ENCODE data around the gene ATP1B3. TPM values are rescaled to one million over a fixed set of nuclear protein-coding genes. Genes with fewer than 3 reads are reported as not detected.
"Not testable (repeated sequence)": the region's sequence is repeated elsewhere in the genome, so short reads cannot be mapped to it uniquely, and the experiment has no call there.

The ATP1B3 gene
- total RNA-seq, 2 experiments from 2014 or later = 109 to 132 TPM

DNA sequence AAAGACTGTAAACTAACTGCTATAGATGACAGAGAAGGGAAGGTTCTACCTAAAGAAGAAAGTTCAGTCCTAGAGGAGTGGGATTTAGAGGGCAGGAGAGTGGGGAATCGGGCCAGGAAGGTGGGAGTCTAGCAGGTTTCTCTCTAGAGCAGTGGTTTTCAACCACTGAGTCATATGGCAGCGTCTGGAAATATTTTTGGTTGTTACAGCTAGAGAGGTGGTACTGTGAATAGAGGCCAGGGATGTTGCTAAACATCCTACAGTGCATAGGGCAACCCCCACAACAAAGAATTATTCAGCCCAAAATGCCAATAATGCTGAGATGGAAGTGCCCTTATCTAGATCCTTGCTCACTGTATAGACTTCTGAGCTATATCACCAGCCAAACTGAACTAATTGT is 28.7 kb downstream of the ATP1B3 start:
- H3K27ac Mint-ChIP-seq = peak overlapping the region; percentile 8
- H3K4me3 Mint-ChIP-seq = no peak overlapping the region
- H3K27me3 Mint-ChIP-seq = no peaks in the 10 kb centered on the region
- peaks cover 52% of the 10 kb centered on the region for H3K36me3 Mint-ChIP-seq (ENCODE audit: low read depth)
- ChIA-PET CTCF (interaction anchor here (0.6 to 1.1 kb wide), 2 partner anchors 27 to 30 kb away, joined by 3 to 5 read pairs; no protein-coding TSS in a partner anchor), POLR2A (interaction anchor here (0.6 to 1.0 kb wide), 2 partner anchors 12 to 30 kb away, joined by 4 to 5 read pairs; no protein-coding TSS in a partner anchor)
- intact Hi-C loops (cut with DNase I, micrococcal nuclease) = loop anchor here in 1 of 2 experiments (2.0 kb wide), 1 partner anchor 28 kb away; the partner anchor contains the start of gene ATP1B3
- DNase-seq = no peak
- peaks cover 29% of the 10 kb centered on the region for H3K4me1 Mint-ChIP-seq
- peak; percentile 37 for ATAC-seq
- peaks cover 3% of the 10 kb centered on the region for H3K9me3 Mint-ChIP-seq (ENCODE audit: low read depth)

DNA sequence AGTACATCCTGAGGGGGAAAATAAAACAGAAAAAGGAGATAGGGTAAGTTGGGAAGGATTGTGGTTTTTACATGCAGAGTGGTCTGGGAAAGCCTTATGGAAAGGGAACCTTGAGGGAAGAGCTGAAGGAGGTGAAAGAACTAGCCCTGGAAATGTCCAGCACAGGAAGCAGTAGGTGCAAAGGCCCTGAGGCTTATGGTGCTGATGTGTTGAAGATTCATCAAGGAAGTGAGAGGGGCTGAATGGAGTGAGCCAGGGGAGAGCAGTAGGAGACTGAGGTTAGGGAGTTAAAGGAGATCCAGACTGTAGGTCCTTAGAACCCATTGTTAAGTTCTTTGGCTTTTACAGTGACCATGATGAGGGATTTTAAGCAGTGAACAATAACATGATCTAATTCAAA is 33.0 kb downstream of the ATP1B3 start:
- H3K27ac Mint-ChIP-seq = no peak overlapping the region
- intact Hi-C loops (cut with DNase I, micrococcal nuclease) = no loop called here
- H3K4me1 Mint-ChIP-seq = peaks cover 10% of the 10 kb centered on the region
- H3K4me3 Mint-ChIP-seq = no peak overlapping the region
- DNase-seq = no peak
- ChIA-PET CTCF (interaction anchor here (0.7 to 2.3 kb wide), 4 partner anchors 34 to 265 kb away, joined by 3 to 6 read pairs (median 4); partner anchors contain the start of gene RNF7), POLR2A (no interaction called here)
- ATAC-seq = no peak
- H3K36me3 Mint-ChIP-seq (ENCODE audit: low read depth) = peaks cover 58% of the 10 kb centered on the region
- peaks cover 5% of the 10 kb centered on the region for H3K9me3 Mint-ChIP-seq (ENCODE audit: low read depth)
- no peaks in the 10 kb centered on the region for H3K27me3 Mint-ChIP-seq

- H3K4me1 Mint-ChIP-seq; H3K27me3 Mint-ChIP-seq; ATAC-seq; H3K9me3 Mint-ChIP-seq (ENCODE audit: low read depth); POLR2A ChIA-PET; H3K4me3 Mint-ChIP-seq; DNase-seq; H3K27ac Mint-ChIP-seq: not testable (repeated sequence)
- CTCF ChIA-PET = interaction anchor here (1.3 to 2.3 kb wide), 3 partner anchors 35 to 266 kb away, joined by 3 to 6 read pairs (median 4); partner anchors contain the start of gene RNF7
- intact Hi-C loops (cut with DNase I, micrococcal nuclease) = loop anchor here in 1 of 2 experiments (5.0 kb wide), 1 partner anchor 263 kb away; no protein-coding TSS in a partner anchor
- peaks cover 58% of the 10 kb centered on the region for H3K36me3 Mint-ChIP-seq (ENCODE audit: low read depth)
These were observed 33.5 kb downstream of the ATP1B3 start for GRCh38 chr3:141909986-141910385.

GRCh38 chr3:141913150-141913811 is 36.8 kb downstream of the ATP1B3 start:
- POLR2A ChIA-PET = interaction anchor here (0.7 kb wide), 2 partner anchors 148 to 174 kb away, joined by 3 to 5 read pairs; no protein-coding TSS in a partner anchor

GRCh38 chr3:141914311-141914710 is 37.9 kb downstream of the ATP1B3 start:
- no peaks in the 10 kb centered on the region for H3K4me1 Mint-ChIP-seq
- CTCF ChIA-PET = interaction anchor here (0.6 to 2.8 kb wide), 14 partner anchors 10 to 607 kb away, joined by 3 to 12 read pairs (median 4); partner anchors contain the start of gene RNF7

More at GRCh38 chr3:141913150-141913811, 36.8 kb downstream of the ATP1B3 start:
- no peak overlapping the region for H3K4me3 Mint-ChIP-seq
- intact Hi-C loops (cut with DNase I, micrococcal nuclease) = loop anchor here (1.0 to 5.0 kb wide), 5 partner anchors 36 to 452 kb away; partner anchors contain the start of genes ATP1B3 (in 2 of the 2) and RNF7 (in 2 of the 2)
- peaks cover 5% of the 10 kb centered on the region for H3K9me3 Mint-ChIP-seq (ENCODE audit: low read depth)
- no peaks in the 10 kb centered on the region for H3K4me1 Mint-ChIP-seq
- ATAC-seq (peak; percentile 93), DNase-seq (peak; percentile 70)
- peaks cover 51% of the 10 kb centered on the region for H3K36me3 Mint-ChIP-seq (ENCODE audit: low read depth)
- CTCF ChIA-PET = interaction anchor here (0.7 to 2.9 kb wide), 26 partner anchors 9 to 606 kb away, joined by 3 to 19 read pairs (median 4); partner anchors contain the start of gene RNF7
- no peak overlapping the region for H3K27ac Mint-ChIP-seq
- no peaks in the 10 kb centered on the region for H3K27me3 Mint-ChIP-seq

DNA sequence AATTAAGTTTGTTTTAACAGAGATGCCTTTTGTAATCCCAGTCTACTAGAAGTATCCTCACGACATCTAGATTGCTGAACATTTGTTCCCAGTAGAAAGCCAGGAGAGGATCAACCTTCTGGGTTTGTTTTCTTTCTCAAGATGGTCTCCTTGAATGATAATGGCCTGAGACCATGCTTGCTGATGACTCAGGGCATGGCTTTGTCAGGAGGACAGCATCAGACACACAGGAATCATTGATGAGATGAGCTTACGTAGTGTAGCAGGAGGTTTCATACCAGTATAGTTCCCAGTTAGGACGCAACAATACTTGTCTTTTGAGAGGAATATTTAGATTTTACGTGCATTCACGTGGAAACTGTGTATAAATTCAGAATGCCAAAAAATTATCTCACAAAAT is 38.6 kb downstream of the ATP1B3 start:
- H3K27me3 Mint-ChIP-seq = no peaks in the 10 kb centered on the region
- H3K4me1 Mint-ChIP-seq = no peaks in the 10 kb centered on the region
- no peak overlapping the region for H3K27ac Mint-ChIP-seq
- ChIA-PET CTCF (interaction anchor here (0.5 to 2.8 kb wide), 7 partner anchors 15 to 352 kb away, joined by 3 to 12 read pairs (median 4); partner anchors contain the start of gene RNF7), POLR2A (no interaction called here)
- H3K9me3 Mint-ChIP-seq (ENCODE audit: low read depth) = peaks cover 5% of the 10 kb centered on the region
- DNase-seq = no peak
- ATAC-seq = no peak
- peaks cover 45% of the 10 kb centered on the region for H3K36me3 Mint-ChIP-seq (ENCODE audit: low read depth)
- intact Hi-C loops (cut with DNase I, micrococcal nuclease) = no loop called here
- H3K4me3 Mint-ChIP-seq = no peak overlapping the region

More at GRCh38 chr3:141914311-141914710, 37.9 kb downstream of the ATP1B3 start:
- POLR2A ChIA-PET = no interaction called here
- Mint-ChIP-seq H3K9me3 (ENCODE audit: low read depth) (peaks cover 5% of the 10 kb centered on the region), H3K4me3 (no peak overlapping the region), H3K36me3 (ENCODE audit: low read depth) (peaks cover 49% of the 10 kb centered on the region), H3K27me3 (no peaks in the 10 kb centered on the region), H3K27ac (no peak overlapping the region)
- ATAC-seq (no peak), DNase-seq (no peak)
- intact Hi-C loops (cut with DNase I, micrococcal nuclease) = loop anchor here in 1 of 2 experiments (5.0 kb wide), 1 partner anchor 267 kb away; no protein-coding TSS in a partner anchor

DNA sequence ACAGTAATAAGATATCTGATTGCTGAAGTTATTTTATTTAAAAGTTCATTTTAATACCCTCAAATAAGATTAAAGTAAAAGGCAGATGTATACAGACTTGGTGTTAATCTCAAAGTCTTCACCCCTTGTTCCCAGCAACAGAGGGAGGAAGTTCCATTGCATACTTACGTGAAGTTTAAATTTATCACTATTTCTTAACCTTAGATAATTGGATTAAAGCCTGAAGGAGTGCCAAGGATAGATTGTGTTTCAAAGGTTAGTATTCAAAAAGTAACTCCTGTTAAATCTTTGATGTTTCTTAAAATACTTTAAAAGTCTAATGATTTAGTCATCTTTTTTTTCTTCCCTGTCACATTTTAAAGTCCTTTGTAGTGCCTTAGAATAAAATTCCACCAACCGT is 39.3 kb downstream of the ATP1B3 start:
- Mint-ChIP-seq H3K27ac (no peak overlapping the region), H3K4me1 (peaks cover 2% of the 10 kb centered on the region), H3K27me3 (no peaks in the 10 kb centered on the region), H3K36me3 (ENCODE audit: low read depth) (peaks cover 48% of the 10 kb centered on the region), H3K9me3 (ENCODE audit: low read depth) (peaks cover 5% of the 10 kb centered on the region), H3K4me3 (no peak overlapping the region)
- intact Hi-C loops (cut with DNase I, micrococcal nuclease) = no loop called here
- DNase-seq (no peak), ATAC-seq (no peak)
- ChIA-PET CTCF (interaction anchor here (1.3 kb wide), 1 partner anchor 21 kb away, joined by 3 read pairs; no protein-coding TSS in a partner anchor), POLR2A (no interaction called here)

GRCh38 chr3:141920701-141921100 is 44.3 kb downstream of the ATP1B3 start:
- no peak overlapping the region for H3K27ac Mint-ChIP-seq
- intact Hi-C loops (cut with DNase I, micrococcal nuclease) = no loop called here
- no peaks in the 10 kb centered on the region for H3K27me3 Mint-ChIP-seq
- H3K4me1 Mint-ChIP-seq = peaks cover 2% of the 10 kb centered on the region
- ATAC-seq (no peak), DNase-seq (peak; percentile 14)
- POLR2A ChIA-PET = no interaction called here
- no peak overlapping the region for H3K4me3 Mint-ChIP-seq
- CTCF ChIA-PET = no interaction called here
- H3K9me3 Mint-ChIP-seq (ENCODE audit: low read depth) = no peaks in the 10 kb centered on the region
- H3K36me3 Mint-ChIP-seq (ENCODE audit: low read depth) = peaks cover 44% of the 10 kb centered on the region

- POLR2A ChIA-PET = no interaction called here
- Mint-ChIP-seq H3K27ac (no peak overlapping the region), H3K4me1 (peaks cover 2% of the 10 kb centered on the region), H3K4me3 (no peak overlapping the region), H3K27me3 (no peaks in the 10 kb centered on the region), H3K36me3 (ENCODE audit: low read depth) (peaks cover 45% of the 10 kb centered on the region), H3K9me3 (ENCODE audit: low read depth) (no peaks in the 10 kb centered on the region)
- DNase-seq (no peak), ATAC-seq (no peak)
- intact Hi-C loops (cut with DNase I, micrococcal nuclease) = no loop called here
- CTCF ChIA-PET = no interaction called here
These were observed 44.9 kb downstream of the ATP1B3 start for GRCh38 chr3:141921316-141921715.

DNA sequence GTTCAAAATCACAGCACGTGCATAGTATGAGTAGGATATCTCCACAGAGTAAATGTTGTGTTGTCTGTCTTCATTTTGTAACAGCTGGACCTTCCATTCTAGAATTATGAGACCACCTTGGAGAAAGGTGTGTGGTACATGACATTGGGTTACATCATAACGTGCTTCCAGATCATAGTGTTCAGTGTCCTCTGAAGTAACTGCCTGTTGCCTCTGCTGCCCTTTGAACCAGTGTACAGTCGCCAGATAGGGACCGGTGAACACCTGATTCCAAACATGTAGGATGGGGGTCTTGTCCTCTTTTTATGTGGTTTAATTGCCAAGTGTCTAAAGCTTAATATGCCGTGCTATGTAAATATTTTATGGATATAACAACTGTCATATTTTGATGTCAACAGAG is 49.2 kb downstream of the ATP1B3 start:
- POLR2A ChIA-PET; ATAC-seq; H3K27me3 Mint-ChIP-seq; CTCF ChIA-PET; H3K9me3 Mint-ChIP-seq (ENCODE audit: low read depth); DNase-seq; H3K27ac Mint-ChIP-seq; H3K4me1 Mint-ChIP-seq; H3K4me3 Mint-ChIP-seq; intact Hi-C loops (cut with DNase I, micrococcal nuclease): not testable (repeated sequence)
- H3K36me3 Mint-ChIP-seq (ENCODE audit: low read depth) = peaks cover 40% of the 10 kb centered on the region

DNA sequence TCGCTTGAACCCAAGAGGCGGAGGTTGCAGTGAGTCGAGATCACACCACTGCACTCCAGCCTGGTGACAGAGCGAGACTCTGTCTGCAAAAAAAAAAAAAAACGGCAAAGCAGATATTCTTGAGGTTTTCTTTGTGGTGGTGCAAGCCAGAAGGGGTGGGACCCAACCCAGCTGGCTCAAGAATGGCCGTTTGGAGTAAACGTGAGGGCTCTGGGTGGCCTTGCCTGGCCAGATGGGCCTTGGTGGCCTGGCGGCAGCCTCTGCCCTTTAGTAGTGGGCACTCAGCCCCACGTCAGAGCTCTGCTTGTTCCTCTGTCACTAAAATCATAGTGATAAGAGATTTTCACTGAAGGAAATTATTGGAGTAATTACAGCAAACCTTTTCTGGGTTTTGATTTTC is 50.5 kb downstream of the ATP1B3 start:
- Mint-ChIP-seq H3K9me3 (ENCODE audit: low read depth) (no peaks in the 10 kb centered on the region), H3K27ac (no peak overlapping the region), H3K36me3 (ENCODE audit: low read depth) (peaks cover 33% of the 10 kb centered on the region), H3K4me3 (no peak overlapping the region), H3K27me3 (no peaks in the 10 kb centered on the region), H3K4me1 (no peaks in the 10 kb centered on the region)
- ATAC-seq = no peak
- no peak for DNase-seq
- ChIA-PET POLR2A (no interaction called here), CTCF (interaction anchor here (0.8 to 1.5 kb wide), 3 partner anchors 9 to 192 kb away, joined by 3 to 7 read pairs (median 3); no protein-coding TSS in a partner anchor)
- intact Hi-C loops (cut with DNase I, micrococcal nuclease) = no loop called here

Measured in activated CD4-positive, alpha-beta T cell treated with anti-CD3 and anti-CD28 coated beads for 36 hours (primary cell).